ENCODE results near the gene FLOT1. TPM values are rescaled to one million over a fixed set of nuclear protein-coding genes. Genes with fewer than 3 reads are reported as not detected.

FLOT1 gene
- total and polyA plus RNA-seq, 2 of the 13 experiments (the other 11 are each of a cell fraction or from before 2014, with no cell fraction given), result 82.3 to 130 TPM

DNA sequence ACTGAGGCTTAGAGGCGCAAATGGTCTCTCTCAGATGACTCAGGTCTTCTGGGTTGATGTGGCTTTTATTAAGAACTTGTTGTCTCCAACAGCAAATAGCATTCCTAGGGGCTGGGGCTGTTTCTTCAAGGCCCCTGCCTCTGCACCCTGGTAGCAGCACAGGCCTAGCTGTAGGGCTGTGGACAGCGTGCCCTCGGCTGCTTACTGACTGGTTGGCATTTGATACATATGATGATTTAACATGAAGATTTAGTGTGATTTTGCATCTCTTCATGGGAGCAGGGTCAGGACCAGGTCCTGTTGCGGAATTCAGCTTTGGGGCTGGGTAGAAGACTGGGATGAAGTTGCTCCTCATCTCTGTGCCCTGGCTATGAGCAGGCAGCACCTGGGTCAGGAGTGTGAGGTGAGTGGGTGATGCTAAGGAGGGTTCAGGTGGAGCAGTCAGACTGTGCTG lies 26.2 kb upstream of the FLOT1 start (continued):
- TF ChIP-seq, protein P1, sequence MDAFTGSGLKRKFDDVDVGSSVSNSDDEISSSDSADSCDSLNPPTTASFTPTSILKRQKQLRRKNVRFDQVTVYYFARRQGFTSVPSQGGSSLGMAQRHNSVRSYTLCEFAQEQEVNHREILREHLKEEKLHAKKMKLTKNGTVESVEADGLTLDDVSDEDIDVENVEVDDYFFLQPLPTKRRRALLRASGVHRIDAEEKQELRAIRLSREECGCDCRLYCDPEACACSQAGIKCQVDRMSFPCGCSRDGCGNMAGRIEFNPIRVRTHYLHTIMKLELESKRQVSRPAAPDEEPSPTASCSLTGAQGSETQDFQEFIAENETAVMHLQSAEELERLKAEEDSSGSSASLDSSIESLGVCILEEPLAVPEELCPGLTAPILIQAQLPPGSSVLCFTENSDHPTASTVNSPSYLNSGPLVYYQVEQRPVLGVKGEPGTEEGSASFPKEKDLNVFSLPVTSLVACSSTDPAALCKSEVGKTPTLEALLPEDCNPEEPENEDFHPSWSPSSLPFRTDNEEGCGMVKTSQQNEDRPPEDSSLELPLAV (CRISPR knock-in tag; conservative IDR thresholded peaks at IDR 0.05; ENCODE audit: low read depth), result no peak
- TF ChIP-seq EHMT2 (IDR thresholded peaks at IDR 0.05; ENCODE audit: borderline replicate concordance, low read depth, low read length) (no peak), CBX1 (IDR thresholded peaks at IDR 0.05; ENCODE audit: low read depth) (peak; percentile 6), BRD4 (CRISPR knock-in tag; IDR thresholded peaks at IDR 0.05) (peak; percentile 66; the same call in 1 of the 2 replicates), ERF (CRISPR knock-in tag; IDR thresholded peaks at IDR 0.05) (no peak), HOXA9 (CRISPR knock-in tag; IDR thresholded peaks at IDR 0.05; ENCODE audit: borderline replicate concordance) (no peak), ZNF724P (CRISPR knock-in tag; IDR thresholded peaks at IDR 0.05; ENCODE audit: borderline replicate concordance) (no peak), NFRKB (IDR thresholded peaks at IDR 0.05) (no peak), ZNF567 (CRISPR knock-in tag; IDR thresholded peaks at IDR 0.05; ENCODE audit: borderline replicate concordance) (peak; percentile 57; the same call in 1 of the 2 replicates), YEATS4 (CRISPR knock-in tag; IDR thresholded peaks at IDR 0.05; ENCODE audit: borderline replicate concordance) (0 out of 2 replicates have a peak, but pooled peaks have one; percentile 33), SETDB1 (CRISPR knock-in tag; IDR thresholded peaks at IDR 0.05; ENCODE audit: borderline replicate concordance) (no peak), SAP130 (CRISPR knock-in tag; IDR thresholded peaks at IDR 0.05; ENCODE audit: low read depth) (no peak), ZFP90 (CRISPR knock-in tag; IDR thresholded peaks at IDR 0.05; ENCODE audit: borderline replicate concordance) (0 out of 2 replicates have a peak, but pooled peaks have one; percentile 41), MTA1 (CRISPR knock-in tag; IDR thresholded peaks at IDR 0.05; ENCODE audit: borderline replicate concordance) (no peak)
- TF ChIP-seq, protein P2, sequence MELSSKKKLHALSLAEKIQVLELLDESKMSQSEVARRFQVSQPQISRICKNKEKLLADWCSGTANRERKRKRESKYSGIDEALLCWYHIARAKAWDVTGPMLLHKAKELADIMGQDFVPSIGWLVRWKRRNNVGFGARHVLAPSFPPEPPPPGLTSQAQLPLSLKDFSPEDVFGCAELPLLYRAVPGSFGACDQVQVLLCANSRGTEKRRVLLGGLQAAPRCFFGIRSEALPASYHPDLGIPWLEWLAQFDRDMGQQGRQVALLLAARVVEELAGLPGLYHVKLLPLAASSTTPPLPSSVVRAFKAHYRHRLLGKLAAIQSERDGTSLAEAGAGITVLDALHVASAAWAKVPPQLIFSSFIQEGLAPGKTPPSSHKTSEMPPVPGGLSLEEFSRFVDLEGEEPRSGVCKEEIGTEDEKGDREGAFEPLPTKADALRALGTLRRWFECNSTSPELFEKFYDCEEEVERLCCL (CRISPR knock-in tag; IDR thresholded peaks at IDR 0.05; ENCODE audit: borderline replicate concordance), result no peak
- TF ChIP-seq, protein P3, sequence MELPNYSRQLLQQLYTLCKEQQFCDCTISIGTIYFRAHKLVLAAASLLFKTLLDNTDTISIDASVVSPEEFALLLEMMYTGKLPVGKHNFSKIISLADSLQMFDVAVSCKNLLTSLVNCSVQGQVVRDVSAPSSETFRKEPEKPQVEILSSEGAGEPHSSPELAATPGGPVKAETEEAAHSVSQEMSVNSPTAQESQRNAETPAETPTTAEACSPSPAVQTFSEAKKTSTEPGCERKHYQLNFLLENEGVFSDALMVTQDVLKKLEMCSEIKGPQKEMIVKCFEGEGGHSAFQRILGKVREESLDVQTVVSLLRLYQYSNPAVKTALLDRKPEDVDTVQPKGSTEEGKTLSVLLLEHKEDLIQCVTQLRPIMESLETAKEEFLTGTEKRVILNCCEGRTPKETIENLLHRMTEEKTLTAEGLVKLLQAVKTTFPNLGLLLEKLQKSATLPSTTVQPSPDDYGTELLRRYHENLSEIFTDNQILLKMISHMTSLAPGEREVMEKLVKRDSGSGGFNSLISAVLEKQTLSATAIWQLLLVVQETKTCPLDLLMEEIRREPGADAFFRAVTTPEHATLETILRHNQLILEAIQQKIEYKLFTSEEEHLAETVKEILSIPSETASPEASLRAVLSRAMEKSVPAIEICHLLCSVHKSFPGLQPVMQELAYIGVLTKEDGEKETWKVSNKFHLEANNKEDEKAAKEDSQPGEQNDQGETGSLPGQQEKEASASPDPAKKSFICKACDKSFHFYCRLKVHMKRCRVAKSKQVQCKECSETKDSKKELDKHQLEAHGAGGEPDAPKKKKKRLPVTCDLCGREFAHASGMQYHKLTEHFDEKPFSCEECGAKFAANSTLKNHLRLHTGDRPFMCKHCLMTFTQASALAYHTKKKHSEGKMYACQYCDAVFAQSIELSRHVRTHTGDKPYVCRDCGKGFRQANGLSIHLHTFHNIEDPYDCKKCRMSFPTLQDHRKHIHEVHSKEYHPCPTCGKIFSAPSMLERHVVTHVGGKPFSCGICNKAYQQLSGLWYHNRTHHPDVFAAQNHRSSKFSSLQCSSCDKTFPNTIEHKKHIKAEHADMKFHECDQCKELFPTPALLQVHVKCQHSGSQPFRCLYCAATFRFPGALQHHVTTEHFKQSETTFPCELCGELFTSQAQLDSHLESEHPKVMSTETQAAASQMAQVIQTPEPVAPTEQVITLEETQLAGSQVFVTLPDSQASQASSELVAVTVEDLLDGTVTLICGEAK (IDR thresholded peaks at IDR 0.05), result no peak
- TF ChIP-seq, protein P3 (CRISPR knock-in tag; IDR thresholded peaks at IDR 0.05), result peak; percentile 43; the same call in 1 of the 2 replicates
- TF ChIP-seq, protein P4, sequence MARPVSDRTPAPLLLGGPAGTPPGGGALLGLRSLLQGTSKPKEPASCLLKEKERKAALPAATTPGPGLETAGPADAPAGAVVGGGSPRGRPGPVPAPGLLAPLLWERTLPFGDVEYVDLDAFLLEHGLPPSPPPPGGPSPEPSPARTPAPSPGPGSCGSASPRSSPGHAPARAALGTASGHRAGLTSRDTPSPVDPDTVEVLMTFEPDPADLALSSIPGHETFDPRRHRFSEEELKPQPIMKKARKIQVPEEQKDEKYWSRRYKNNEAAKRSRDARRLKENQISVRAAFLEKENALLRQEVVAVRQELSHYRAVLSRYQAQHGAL (CRISPR knock-in tag; IDR thresholded peaks at IDR 0.05; ENCODE audit: not compliant biosample characterization), result no peak
